A549 (cell line): ENCODE measurements around the gene CYGB. TPM values are rescaled to one million over a fixed set of nuclear protein-coding genes. Genes with fewer than 3 reads are reported as not detected.

Source experiments
- ATAC-seq, 2 experiments: fragments of 200-7000 bp in 1 of 2; fragments of >200 bp in 1 of 2; cut with Nextera tagmentation in 1 of 2; cut with Tn5 transposase in 1 of 2; 3 replicates each; pipeline versions ENCODE4 v1.8.0 to v1.9.1; 2018 to 2020; ENCODE audit warnings: mild to moderate bottlenecking in 1 of 2, moderate library complexity in 1 of 2
- CTCF ChIA-PET: fragments of 300-600 bp; sonication (Branson Sonifier 250); formaldehyde crosslinking; extraction: SDS; loops from one replicate; lab custom pipeline; 2021; ENCODE audit warnings: antibody characterized with exemption, inconsistent platforms; lab: Yijun Ruan, JAX
- POLR2A ChIA-PET: fragments of 350-600 bp; formaldehyde crosslinking; extraction: SDS; loops from one replicate; lab custom pipeline; 2021; ENCODE audit warnings: antibody characterized with exemption, inconsistent platforms; lab: Yijun Ruan, JAX
- DNase-seq, 2 experiments: peaks; one replicate each; pipeline versions ENCODE4 v3.0.0 to v3.0.0-alpha.2; 2011 to 2016; ENCODE audit warnings: low read depth in 1 of 2, low spot score in 1 of 2
- FAIRE-seq: peaks from 2 replicates; lab custom pipeline; 2011; peaks lifted over from hg19 to GRCh38; lab: Jason Lieb, UNC
- H3K27ac ChIP-seq, 2 experiments: fragments of >200 bp; sonication (Bioruptor Twin); formaldehyde crosslinking; 3 replicates each; pipeline ENCODE4 v1.5.1; 2016 to 2017
- H3K4me1 ChIP-seq: fragments of >200 bp; sonication (Bioruptor Twin); formaldehyde crosslinking; 3 replicates; pipeline ENCODE4 v1.6.1; 2016
- H3K4me2 ChIP-seq: fragments of >200 bp; sonication (Bioruptor Twin); formaldehyde crosslinking; 3 replicates; pipeline ENCODE4 v1.6.1; 2016
- H3K4me3 ChIP-seq: fragments of >200 bp; sonication (Bioruptor Twin); formaldehyde crosslinking; 3 replicates; pipeline ENCODE4 v1.5.1; 2016
- H3K9me3 ChIP-seq: fragments of >200 bp; sonication (Bioruptor Twin); formaldehyde crosslinking; 3 replicates; pipeline ENCODE4 v1.6.1; 2016
- ESRRA ChIP-seq: fragments of 150-350 bp; IDR thresholded peaks from 2 replicates; pipeline ENCODE4 v1.6.1; 2014; ENCODE audit warnings: mild to moderate bottlenecking, low read length, borderline replicate concordance
- FOSB ChIP-seq: fragments of 250-450 bp; sonication (Bioruptor Pico); IDR thresholded peaks from 2 replicates; pipeline ENCODE4 v1.5.0; 2020; ENCODE audit warnings: mild to moderate bottlenecking, moderate library complexity
- FOSL2 ChIP-seq, 2 experiments: fragments of 450-650 bp in 1 of 2; fragments of >200 bp in 1 of 2; sonication (Bioruptor Twin) in 1 of 2; formaldehyde crosslinking; IDR thresholded peaks; 2 replicates each; pipeline versions ENCODE4 v1.5.0 to v1.6.1; 2016 to 2020; ENCODE audit warnings: mild to moderate bottlenecking in 1 of 2, moderate library complexity in 1 of 2
- GATA3 ChIP-seq: IDR thresholded peaks from 2 replicates; pipeline ENCODE4 v1.6.1; 2012; ENCODE audit warnings: borderline replicate concordance
- HOXA7 ChIP-seq: fragments of 250-450 bp; sonication (Bioruptor Pico); IDR thresholded peaks from 2 replicates; pipeline ENCODE4 v1.5.0; 2020; ENCODE audit warnings: mild to moderate bottlenecking, moderate library complexity
- HOXB13 ChIP-seq: fragments of 250-450 bp; sonication (Bioruptor Pico); IDR thresholded peaks from 2 replicates; pipeline ENCODE4 v1.5.0; 2020; ENCODE audit warnings: low read depth, mild to moderate bottlenecking, moderate library complexity
- JUN ChIP-seq, 2 experiments: fragments of >200 bp; sonication (Bioruptor Twin); formaldehyde crosslinking; IDR thresholded peaks; 2 replicates in 1 of 2; 3 replicates in 1 of 2; pipeline ENCODE4 v1.6.1; 2016 to 2017
- KDM1A ChIP-seq: fragments of 200-600 bp; sonication (generic); IDR thresholded peaks from 2 replicates; pipeline ENCODE4 v1.6.1; 2016; ENCODE audit warnings: low read depth, mild to moderate bottlenecking
- MAFK ChIP-seq: fragments of 450-650 bp; IDR thresholded peaks from 2 replicates; pipeline ENCODE4 v1.6.1; 2014; ENCODE audit not compliant: partially characterized antibody
- MYC ChIP-seq: IDR thresholded peaks from 2 replicates; pipeline ENCODE4 v1.6.1; 2012; ENCODE audit warnings: mild to moderate bottlenecking, inconsistent platforms, low read length, improper control_type of control experiment, borderline replicate concordance
- POLR2AphosphoS2 ChIP-seq: conservative IDR thresholded peaks from 2 replicates; pipeline ENCODE4 v1.6.1; 2012; ENCODE audit warnings: low read length, improper control_type of control experiment, inconsistent platforms
- RARB ChIP-seq: fragments of 250-450 bp; sonication (Bioruptor Pico); IDR thresholded peaks from 2 replicates; pipeline ENCODE4 v1.8.0; 2021; ENCODE audit warnings: mild to moderate bottlenecking, moderate library complexity
- RCOR1 ChIP-seq: fragments of 150-350 bp; IDR thresholded peaks from 2 replicates; pipeline ENCODE4 v1.6.1; 2014; ENCODE audit warnings: antibody characterized with exemption, low read length, low read depth
- SMC3 ChIP-seq: fragments of >200 bp; sonication (Bioruptor Twin); formaldehyde crosslinking; IDR thresholded peaks from 3 replicates; pipeline ENCODE4 v1.6.1; 2018; ENCODE audit warnings: inconsistent platforms
- TFCP2L1 ChIP-seq: fragments of 250-450 bp; sonication (Bioruptor Pico); IDR thresholded peaks from 2 replicates; pipeline ENCODE4 v1.5.0; 2021; ENCODE audit warnings: mild to moderate bottlenecking
- ZFP36 ChIP-seq: fragments of 450-650 bp; IDR thresholded peaks from 2 replicates; pipeline ENCODE4 v1.6.1; 2014; ENCODE audit warnings: borderline replicate concordance; ENCODE audit not compliant: partially characterized antibody
- whole genome bisulfite sequencing: methylation state at CpG from one replicate; pipeline ENCODE4 v1.1.6; 2017; ENCODE audit errors: missing lambda C conversion rate; 5-methylcytosine and 5-hydroxymethylcytosine counted together
- polyA plus RNA-seq, 4 experiments: library from polyadenylated mRNA; depleted of rRNA in 3 of 4; stranded (reverse); fragments of >200 nt; fragmentation: RNase III in 1 of 4; extraction: RNeasy Plus Mini Kit Qiagen cat#74134 plus additional on column Dnase treatment in 1 of 4; gene quantifications; 2 replicates in 3 of 4; 3 replicates in 1 of 4; pipeline ENCODE4 v1.2.3, GENCODE V29; 2011 to 2017
- TF ChIP-seq, protein P1 (sequence below): fragments of 450-650 bp; IDR thresholded peaks from 2 replicates; pipeline ENCODE4 v1.6.1; 2014; ENCODE audit warnings: antibody characterized with exemption
- TF ChIP-seq, protein P2 (sequence below): fragments of >200 bp; sonication (Bioruptor Twin); formaldehyde crosslinking; IDR thresholded peaks from 3 replicates; pipeline ENCODE4 v1.5.1; 2016
- TF ChIP-seq, protein P3 (sequence below): IDR thresholded peaks from 2 replicates; pipeline ENCODE4 v1.6.1; 2012

CYGB gene
- polyA plus RNA-seq, 2 of the 4 experiments (the other 2 are of a cell fraction): 1.1 TPM

- CTCF ChIA-PET: interaction anchor here (0.7 to 3.6 kb wide), 10 partner anchors 10 to 114 kb away, joined by 3 to 36 read pairs (median 6); partner anchors contain the start of gene ST6GALNAC2
- no peak for FAIRE-seq
- ATAC-seq: peak; percentile 30 to 46
- no peak for DNase-seq
- Histone ChIP-seq H3K27ac (peak overlapping the region in 1 of 2 experiments; percentile 23; a peak in 2 of 6 replicates), H3K9me3 (no peaks in the 10 kb centered on the region)
- TF ChIP-seq GATA3: no peak
- TF ChIP-seq JUN (IDR thresholded peaks at IDR 0.05): no peak; a peak in 1 of 5 replicates
- TF ChIP-seq, protein P1, sequence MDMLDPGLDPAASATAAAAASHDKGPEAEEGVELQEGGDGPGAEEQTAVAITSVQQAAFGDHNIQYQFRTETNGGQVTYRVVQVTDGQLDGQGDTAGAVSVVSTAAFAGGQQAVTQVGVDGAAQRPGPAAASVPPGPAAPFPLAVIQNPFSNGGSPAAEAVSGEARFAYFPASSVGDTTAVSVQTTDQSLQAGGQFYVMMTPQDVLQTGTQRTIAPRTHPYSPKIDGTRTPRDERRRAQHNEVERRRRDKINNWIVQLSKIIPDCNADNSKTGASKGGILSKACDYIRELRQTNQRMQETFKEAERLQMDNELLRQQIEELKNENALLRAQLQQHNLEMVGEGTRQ: peak; percentile 22; the same call in 1 of the 2 replicates
- no peak for TF ChIP-seq FOSL2 (IDR thresholded peaks at IDR 0.05)
- TF ChIP-seq FOSL2 (CRISPR knock-in tag; IDR thresholded peaks at IDR 0.05): no peak
- TF ChIP-seq RCOR1: no peak
- TF ChIP-seq POLR2AphosphoS2: 0 out of 2 replicates have a peak, but pooled peaks have one; percentile 8
- TF ChIP-seq RARB (CRISPR knock-in tag): no peak
- no peak for TF ChIP-seq HOXB13 (CRISPR knock-in tag)
- TF ChIP-seq FOSB (CRISPR knock-in tag): peak; percentile 53; the same call in 1 of the 2 replicates
- TF ChIP-seq ZFP36: no peak
- TF ChIP-seq TFCP2L1 (CRISPR knock-in tag): no peak
- TF ChIP-seq, all 56 proteins: peak for 3
- Histone ChIP-seq H3K4me1 (peaks cover 34% of the 10 kb centered on the region; the same call in 2 of the 3 replicates), H3K4me3 (no peak overlapping the region), H3K4me2 (no peak overlapping the region)
- POLR2A ChIA-PET: interaction anchor here (0.6 to 3.1 kb wide), 5 partner anchors 10 to 113 kb away, joined by 3 to 20 read pairs (median 3); no protein-coding TSS in a partner anchor
- 75% methylated on average over 13 of the region's 14 CpGs for WGBS
Observed at GRCh38 chr17:76567634-76568432, 30.3 kb upstream of the CYGB start.

- WGBS: 91% methylated on average over 5 of the region's 5 CpGs
- no peak overlapping the region for H3K4me3 ChIP-seq
- 0 out of 6 replicates have a peak overlapping the region, but pooled peaks of 1 of the 2 experiments have one; percentile 9 for H3K27ac ChIP-seq
- H3K4me1 ChIP-seq: peaks cover 38% of the 10 kb centered on the region; the same call in 2 of the 3 replicates
- peak; percentile 42; the same call in 1 of the 2 replicates for TF ChIP-seq FOSB (CRISPR knock-in tag)
- peak; percentile 73; the same call in 1 of the 2 replicates for TF ChIP-seq POLR2AphosphoS2
- 0 out of 2 replicates have a peak, but pooled peaks have one; percentile 22 for TF ChIP-seq HOXA7 (CRISPR knock-in tag)
- no peak for TF ChIP-seq MAFK
- ChIA-PET CTCF (interaction anchor here (0.9 to 3.6 kb wide), 13 partner anchors 9 to 147 kb away, joined by 3 to 36 read pairs (median 4); partner anchors contain the start of gene ST6GALNAC2), POLR2A (interaction anchor here (1.1 to 3.1 kb wide), 5 partner anchors 9 to 114 kb away, joined by 3 to 20 read pairs (median 9); no protein-coding TSS in a partner anchor)
- FAIRE-seq: no peak
- no peak overlapping the region for H3K4me2 ChIP-seq
- peak in 1 of 2 experiments; percentile 4; a peak in 2 of 6 replicates for ATAC-seq
- no peaks in the 10 kb centered on the region for H3K9me3 ChIP-seq
- no peak for DNase-seq
Observed at GRCh38 chr17:76566988-76567431, 29.5 kb upstream of the CYGB start.

DNA sequence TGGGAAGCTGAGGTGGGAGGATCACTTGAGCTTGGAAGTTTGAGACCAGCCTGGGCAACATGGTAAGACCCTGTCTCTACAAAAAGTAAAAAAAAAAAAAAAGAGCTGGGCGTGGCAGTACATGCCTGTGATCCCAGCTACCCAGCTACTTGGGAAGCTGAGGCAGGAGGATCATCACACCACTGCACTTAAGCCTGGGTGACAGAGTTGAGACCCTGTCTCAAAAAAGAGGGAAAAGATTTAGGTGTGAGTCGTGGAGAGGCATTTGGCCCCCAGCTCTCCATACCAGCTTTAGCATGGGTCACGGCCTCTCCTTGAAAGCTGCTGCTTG is 29.1 kb upstream of the CYGB start:
- peaks cover 42% of the 10 kb centered on the region; the same call in 2 of the 3 replicates for H3K4me1 ChIP-seq
- CTCF ChIA-PET: interaction anchor here (0.9 to 3.6 kb wide), 13 partner anchors 9 to 148 kb away, joined by 3 to 36 read pairs (median 4); no protein-coding TSS in a partner anchor
- no peak for ATAC-seq
- H3K4me3 ChIP-seq: no peak overlapping the region
- DNase-seq: no peak
- TF ChIP-seq SMC3: no peak
- no peak for TF ChIP-seq MAFK
- TF ChIP-seq ESRRA: no peak
- no peak for TF ChIP-seq MYC
- TF ChIP-seq, protein P2, sequence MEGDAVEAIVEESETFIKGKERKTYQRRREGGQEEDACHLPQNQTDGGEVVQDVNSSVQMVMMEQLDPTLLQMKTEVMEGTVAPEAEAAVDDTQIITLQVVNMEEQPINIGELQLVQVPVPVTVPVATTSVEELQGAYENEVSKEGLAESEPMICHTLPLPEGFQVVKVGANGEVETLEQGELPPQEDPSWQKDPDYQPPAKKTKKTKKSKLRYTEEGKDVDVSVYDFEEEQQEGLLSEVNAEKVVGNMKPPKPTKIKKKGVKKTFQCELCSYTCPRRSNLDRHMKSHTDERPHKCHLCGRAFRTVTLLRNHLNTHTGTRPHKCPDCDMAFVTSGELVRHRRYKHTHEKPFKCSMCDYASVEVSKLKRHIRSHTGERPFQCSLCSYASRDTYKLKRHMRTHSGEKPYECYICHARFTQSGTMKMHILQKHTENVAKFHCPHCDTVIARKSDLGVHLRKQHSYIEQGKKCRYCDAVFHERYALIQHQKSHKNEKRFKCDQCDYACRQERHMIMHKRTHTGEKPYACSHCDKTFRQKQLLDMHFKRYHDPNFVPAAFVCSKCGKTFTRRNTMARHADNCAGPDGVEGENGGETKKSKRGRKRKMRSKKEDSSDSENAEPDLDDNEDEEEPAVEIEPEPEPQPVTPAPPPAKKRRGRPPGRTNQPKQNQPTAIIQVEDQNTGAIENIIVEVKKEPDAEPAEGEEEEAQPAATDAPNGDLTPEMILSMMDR: no peak
- TF ChIP-seq POLR2AphosphoS2: 0 out of 2 replicates have a peak, but pooled peaks have one; percentile 45
- TF ChIP-seq, protein P3, sequence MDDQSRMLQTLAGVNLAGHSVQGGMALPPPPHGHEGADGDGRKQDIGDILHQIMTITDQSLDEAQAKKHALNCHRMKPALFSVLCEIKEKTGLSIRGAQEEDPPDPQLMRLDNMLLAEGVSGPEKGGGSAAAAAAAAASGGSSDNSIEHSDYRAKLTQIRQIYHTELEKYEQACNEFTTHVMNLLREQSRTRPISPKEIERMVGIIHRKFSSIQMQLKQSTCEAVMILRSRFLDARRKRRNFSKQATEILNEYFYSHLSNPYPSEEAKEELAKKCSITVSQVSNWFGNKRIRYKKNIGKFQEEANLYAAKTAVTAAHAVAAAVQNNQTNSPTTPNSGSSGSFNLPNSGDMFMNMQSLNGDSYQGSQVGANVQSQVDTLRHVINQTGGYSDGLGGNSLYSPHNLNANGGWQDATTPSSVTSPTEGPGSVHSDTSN: no peak
- TF ChIP-seq KDM1A: no peak
- no peak overlapping the region for H3K4me2 ChIP-seq
- no peak overlapping the region for H3K27ac ChIP-seq
- POLR2A ChIA-PET: interaction anchor here (0.7 to 3.1 kb wide), 5 partner anchors 9 to 115 kb away, joined by 3 to 20 read pairs (median 9); no protein-coding TSS in a partner anchor
- 64% methylated on average over 3 of the region's 3 CpGs for WGBS
- H3K9me3 ChIP-seq: no peaks in the 10 kb centered on the region
- no peak for FAIRE-seq
